IPS DF 4.7 (cell line): Measurements from ENCODE around the gene RMND5A.

Experiments used
- DNase-seq: peaks from one replicate; pipeline ENCODE4 v3.0.0-alpha.2; 2013; ENCODE audit warnings: low spot score; ENCODE audit errors: extremely low read depth

RMND5A gene

DNA sequence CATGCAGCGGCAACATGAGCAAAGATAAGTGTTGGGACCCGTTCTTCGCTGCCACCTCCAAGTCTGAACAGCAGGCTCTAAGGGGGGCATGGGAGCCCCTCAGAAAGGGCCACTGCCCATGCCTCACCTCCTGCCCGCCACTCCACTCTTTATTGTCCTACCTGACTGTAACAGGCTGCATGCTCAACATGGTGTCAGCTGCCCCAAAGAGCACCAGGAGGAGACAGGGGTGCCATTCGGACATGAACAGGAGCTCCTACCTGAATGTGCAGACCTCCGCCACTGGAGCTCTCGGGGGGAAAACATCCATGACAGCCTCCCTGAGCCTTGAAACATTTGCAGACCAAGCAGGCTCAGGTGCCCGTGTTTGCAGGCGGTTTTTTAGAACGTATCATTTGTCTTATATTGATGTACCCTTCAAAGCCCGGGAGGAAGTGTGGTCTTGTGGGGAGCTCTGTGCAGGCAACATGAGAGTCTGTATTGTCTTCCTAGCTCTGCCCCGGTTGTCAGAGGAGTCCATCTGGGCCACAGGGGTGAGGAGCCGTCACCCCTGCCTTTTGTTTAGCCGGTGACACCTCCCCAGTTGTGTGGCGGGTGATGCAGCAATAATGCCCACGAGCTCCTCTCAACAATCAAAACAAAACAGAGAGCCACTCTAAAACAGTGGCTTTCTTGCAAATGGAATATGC lies 105.7 kb downstream of the RMND5A start:
- no peak for DNase-seq

DNA sequence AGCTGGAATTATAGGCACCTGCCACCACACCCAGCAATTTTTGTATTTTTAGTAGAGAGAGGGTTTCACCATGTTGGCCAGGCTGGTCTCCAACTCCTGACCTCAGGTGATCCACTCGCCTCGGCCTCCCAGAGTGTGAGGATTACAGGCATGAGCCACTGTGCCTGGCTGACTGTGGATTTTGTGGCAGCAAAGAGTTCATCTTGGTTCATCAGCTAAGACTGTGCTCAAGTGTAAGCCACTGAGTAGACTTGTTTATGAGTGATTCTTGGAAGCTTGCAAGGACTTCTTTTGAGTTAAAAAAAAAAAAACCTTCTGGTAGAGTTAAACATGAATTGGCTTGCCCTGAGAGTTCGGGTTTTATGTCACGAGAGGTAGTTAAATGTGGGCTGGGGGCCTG lies 106.9 kb downstream of the RMND5A start:
- no peak for DNase-seq
